SK-N-SH (cell line): ENCODE data around the gene PAF1. TPM values are rescaled to one million over a fixed set of nuclear protein-coding genes. Genes with fewer than 3 reads are reported as not detected.

Source experiments
- CTCF ChIA-PET: fragments of 300-600, 350-600 bp; formaldehyde crosslinking; extraction: SDS; loops from one replicate; lab custom pipeline; 2021; lab: Yijun Ruan, JAX
- POLR2A ChIA-PET: fragments of 350-600 bp; sonication (Branson Sonifier 250); formaldehyde crosslinking; extraction: SDS; loops from one replicate; lab custom pipeline; 2020; ENCODE audit warnings: antibody characterized with exemption, inconsistent platforms; lab: Yijun Ruan, JAX
- DNase-seq: peaks from one replicate; pipeline ENCODE4 v3.0.0; 2012
- H2AFZ ChIP-seq: fragments of 200-600 bp; sonication (generic); 2 replicates; pipeline ENCODE4 v1.8.1; 2016; ENCODE audit warnings: antibody characterized with exemption, mild to moderate bottlenecking, low read depth
- H3F3A ChIP-seq: fragments of 200-600 bp; sonication (generic); replicated peaks from 2 replicates; pipeline ENCODE3; 2016; ENCODE audit warnings: antibody characterized with exemption, mild to moderate bottlenecking; ENCODE audit not compliant: insufficient read depth
- H3K27ac ChIP-seq, 2 experiments: fragments of 200-500 bp in 1 of 2; fragments of 200-600 bp in 1 of 2; sonication (Bioruptor generic) in 1 of 2; sonication (generic), shearing (Covaris generic) in 1 of 2; 2 replicates each; pipeline versions ENCODE4 v1.5.1 to v1.6.1; 2014 to 2016; ENCODE audit warnings: low read depth in 2 of 2, inconsistent platforms in 1 of 2, low read length in 1 of 2, mild to moderate bottlenecking in 1 of 2, mixed read lengths in 1 of 2
- H3K27me3 ChIP-seq: fragments of 200-600 bp; sonication (generic), shearing (Covaris generic); 2 replicates; pipeline ENCODE4 v1.6.1; 2016; ENCODE audit warnings: mixed run types; ENCODE audit not compliant: insufficient read depth
- H3K36me3 ChIP-seq, 2 experiments: fragments of 200-500 bp in 1 of 2; fragments of 200-600 bp in 1 of 2; sonication (Bioruptor generic) in 1 of 2; sonication (generic) in 1 of 2; replicated peaks in 1 of 2; 2 replicates each; pipeline versions ENCODE3 to v1.5.1; 2014 to 2016; ENCODE audit warnings: low read length in 1 of 2, mild to moderate bottlenecking in 1 of 2; ENCODE audit not compliant: insufficient read depth in 2 of 2, control insufficient read depth in 1 of 2
- H3K4me1 ChIP-seq, 2 experiments: fragments of 200-500 bp in 1 of 2; fragments of 200-600 bp in 1 of 2; sonication (Bioruptor generic) in 1 of 2; sonication (generic), shearing (Covaris generic) in 1 of 2; 2 replicates each; pipeline versions ENCODE4 v1.5.1 to v1.6.1; 2014 to 2016; ENCODE audit warnings: low read depth in 1 of 2, low read length in 1 of 2, mixed run types in 1 of 2; ENCODE audit not compliant: insufficient read depth in 2 of 2, control insufficient read depth in 1 of 2
- H3K4me2 ChIP-seq: fragments of 200-600 bp; sonication (generic), shearing (Covaris generic); 2 replicates; pipeline ENCODE4 v1.6.1; 2017; ENCODE audit warnings: mixed run types
- H3K4me3 ChIP-seq, 2 experiments: fragments of 200-500 bp in 1 of 2; fragments of 200-600 bp in 1 of 2; sonication (Bioruptor generic) in 1 of 2; sonication (generic), shearing (Covaris generic) in 1 of 2; 2 replicates each; pipeline versions ENCODE4 v1.5.1 to v1.8.1; 2014 to 2016; ENCODE audit warnings: low read depth in 2 of 2, inconsistent platforms in 1 of 2, low read length in 1 of 2, mild to moderate bottlenecking in 1 of 2, mixed read lengths in 1 of 2, moderate library complexity in 1 of 2
- H3K79me2 ChIP-seq: fragments of 200-600 bp; sonication (generic); 2 replicates; pipeline ENCODE4 v1.8.1; 2017; ENCODE audit warnings: mild to moderate bottlenecking; ENCODE audit not compliant: insufficient read depth
- H3K9ac ChIP-seq: fragments of 200-600 bp; sonication (generic); 2 replicates; pipeline ENCODE4 v1.6.1; 2017; ENCODE audit warnings: mixed run types
- H3K9me2 ChIP-seq: fragments of 200-600 bp; sonication (generic); 2 replicates; pipeline ENCODE4 v1.6.1; 2017; ENCODE audit warnings: mixed run types
- H3K9me3 ChIP-seq: fragments of 200-600 bp; sonication (generic); 2 replicates; pipeline ENCODE4 v1.6.1; 2017; ENCODE audit warnings: mixed run types, mild to moderate bottlenecking, moderate library complexity
- H4K20me1 ChIP-seq: fragments of 200-600 bp; sonication (generic); 2 replicates; pipeline ENCODE4 v1.6.1; 2017; ENCODE audit warnings: mild to moderate bottlenecking, mixed run types; ENCODE audit not compliant: insufficient read depth
- FOSL2 ChIP-seq: IDR thresholded peaks from 2 replicates; pipeline ENCODE4 v1.4.0; 2012; ENCODE audit warnings: low read depth, mild to moderate bottlenecking, moderate library complexity, borderline replicate concordance
- FOXJ3 ChIP-seq: sonication (generic); formaldehyde crosslinking; IDR thresholded peaks from 2 replicates; pipeline ENCODE4 v1.5.1; 2020; ENCODE audit warnings: mild to moderate bottlenecking, missing genetic modification reagents
- FOXM1 ChIP-seq: IDR thresholded peaks from 2 replicates; pipeline ENCODE4 v1.4.0; 2012; ENCODE audit warnings: low read depth, mild to moderate bottlenecking
- JUND ChIP-seq: IDR thresholded peaks from 2 replicates; pipeline ENCODE4 v1.4.0; 2012
- MEF2A ChIP-seq: IDR thresholded peaks from 2 replicates; pipeline ENCODE4 v1.4.0; 2012; ENCODE audit warnings: low read depth, borderline replicate concordance
- NRF1 ChIP-seq: IDR thresholded peaks from 2 replicates; pipeline ENCODE4 v1.6.1; 2012; ENCODE audit warnings: low read depth, mild to moderate bottlenecking, low read length
- RAD21 ChIP-seq: IDR thresholded peaks from 2 replicates; pipeline ENCODE4 v1.6.1; 2012; ENCODE audit warnings: mild to moderate bottlenecking, low read length
- RFX5 ChIP-seq: IDR thresholded peaks from 2 replicates; pipeline ENCODE4 v1.6.1; 2012; ENCODE audit warnings: mild to moderate bottlenecking, improper control_type of control experiment, low read length
- RXRA ChIP-seq: IDR thresholded peaks from 2 replicates; pipeline ENCODE4 v1.4.0; 2012; ENCODE audit warnings: low read depth, mild to moderate bottlenecking, borderline replicate concordance
- SIN3A ChIP-seq: IDR thresholded peaks from 2 replicates; pipeline ENCODE4 v1.6.1; 2012; ENCODE audit warnings: low read depth, mild to moderate bottlenecking, low read length, moderate library complexity, borderline replicate concordance
- SMC3 ChIP-seq: IDR thresholded peaks from 2 replicates; pipeline ENCODE4 v1.6.1; 2012; ENCODE audit warnings: low read depth, low read length, improper control_type of control experiment
- TCF12 ChIP-seq: IDR thresholded peaks from 2 replicates; pipeline ENCODE4 v1.4.0; 2012
- TEAD4 ChIP-seq: IDR thresholded peaks from 2 replicates; pipeline ENCODE4 v1.4.0; 2012; ENCODE audit warnings: mild to moderate bottlenecking, borderline replicate concordance; ENCODE audit not compliant: insufficient read depth
- YY1 ChIP-seq: IDR thresholded peaks from 2 replicates; pipeline ENCODE4 v1.4.0; 2012; ENCODE audit warnings: low read depth, mild to moderate bottlenecking
- WGBS: methylation state at CpG from one replicate; pipeline ENCODE4 v1.1.6; 2017; ENCODE audit warnings: low lambda C conversion rate; 5-methylcytosine and 5-hydroxymethylcytosine counted together
- polyA plus RNA-seq, 3 experiments: library from polyadenylated mRNA; depleted of rRNA; stranded (reverse); fragments of >200 nt; gene quantifications; 2 replicates each; pipeline ENCODE4 v1.2.3, GENCODE V29; 2012
- TF ChIP-seq, protein P1 (sequence below): IDR thresholded peaks from 2 replicates; pipeline ENCODE4 v1.4.0; 2012; ENCODE audit warnings: low read depth, borderline replicate concordance
- TF ChIP-seq, protein P2 (sequence below): fragments of 150-350 bp; IDR thresholded peaks from 2 replicates; pipeline ENCODE4 v1.6.1; 2016; ENCODE audit warnings: mild to moderate bottlenecking, low read depth, low read length
- TF ChIP-seq, protein P3 (sequence below): IDR thresholded peaks from 2 replicates; pipeline ENCODE4 v1.6.1; 2012; ENCODE audit warnings: mild to moderate bottlenecking, low read depth, low read length, moderate library complexity

The PAF1 gene
- polyA plus RNA-seq, 1 of the 3 experiments (the other 2 are of a cell fraction), result 65.3 TPM

DNA sequence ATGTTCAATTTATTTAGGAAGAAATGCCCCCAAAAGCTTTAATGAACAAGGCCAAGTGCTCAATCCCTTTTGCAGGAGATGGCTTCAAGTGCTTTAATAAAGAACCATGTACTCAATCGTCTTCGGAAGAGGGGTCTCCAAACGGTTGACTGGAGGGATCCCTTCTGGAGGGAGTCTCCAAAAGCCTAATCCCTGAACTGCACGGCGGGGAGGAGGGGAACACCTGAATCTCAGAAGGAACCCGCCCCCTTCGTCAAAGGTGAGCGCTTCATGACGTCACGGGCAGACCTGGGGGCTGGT is 505 bp downstream of the PAF1 start (continued):
- TF ChIP-seq, protein P1, sequence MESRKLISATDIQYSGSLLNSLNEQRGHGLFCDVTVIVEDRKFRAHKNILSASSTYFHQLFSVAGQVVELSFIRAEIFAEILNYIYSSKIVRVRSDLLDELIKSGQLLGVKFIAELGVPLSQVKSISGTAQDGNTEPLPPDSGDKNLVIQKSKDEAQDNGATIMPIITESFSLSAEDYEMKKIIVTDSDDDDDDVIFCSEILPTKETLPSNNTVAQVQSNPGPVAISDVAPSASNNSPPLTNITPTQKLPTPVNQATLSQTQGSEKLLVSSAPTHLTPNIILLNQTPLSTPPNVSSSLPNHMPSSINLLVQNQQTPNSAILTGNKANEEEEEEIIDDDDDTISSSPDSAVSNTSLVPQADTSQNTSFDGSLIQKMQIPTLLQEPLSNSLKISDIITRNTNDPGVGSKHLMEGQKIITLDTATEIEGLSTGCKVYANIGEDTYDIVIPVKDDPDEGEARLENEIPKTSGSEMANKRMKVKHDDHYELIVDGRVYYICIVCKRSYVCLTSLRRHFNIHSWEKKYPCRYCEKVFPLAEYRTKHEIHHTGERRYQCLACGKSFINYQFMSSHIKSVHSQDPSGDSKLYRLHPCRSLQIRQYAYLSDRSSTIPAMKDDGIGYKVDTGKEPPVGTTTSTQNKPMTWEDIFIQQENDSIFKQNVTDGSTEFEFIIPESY, result no peak
- TF ChIP-seq MEF2A (no peak), RXRA (no peak), FOSL2 (no peak)

DNA sequence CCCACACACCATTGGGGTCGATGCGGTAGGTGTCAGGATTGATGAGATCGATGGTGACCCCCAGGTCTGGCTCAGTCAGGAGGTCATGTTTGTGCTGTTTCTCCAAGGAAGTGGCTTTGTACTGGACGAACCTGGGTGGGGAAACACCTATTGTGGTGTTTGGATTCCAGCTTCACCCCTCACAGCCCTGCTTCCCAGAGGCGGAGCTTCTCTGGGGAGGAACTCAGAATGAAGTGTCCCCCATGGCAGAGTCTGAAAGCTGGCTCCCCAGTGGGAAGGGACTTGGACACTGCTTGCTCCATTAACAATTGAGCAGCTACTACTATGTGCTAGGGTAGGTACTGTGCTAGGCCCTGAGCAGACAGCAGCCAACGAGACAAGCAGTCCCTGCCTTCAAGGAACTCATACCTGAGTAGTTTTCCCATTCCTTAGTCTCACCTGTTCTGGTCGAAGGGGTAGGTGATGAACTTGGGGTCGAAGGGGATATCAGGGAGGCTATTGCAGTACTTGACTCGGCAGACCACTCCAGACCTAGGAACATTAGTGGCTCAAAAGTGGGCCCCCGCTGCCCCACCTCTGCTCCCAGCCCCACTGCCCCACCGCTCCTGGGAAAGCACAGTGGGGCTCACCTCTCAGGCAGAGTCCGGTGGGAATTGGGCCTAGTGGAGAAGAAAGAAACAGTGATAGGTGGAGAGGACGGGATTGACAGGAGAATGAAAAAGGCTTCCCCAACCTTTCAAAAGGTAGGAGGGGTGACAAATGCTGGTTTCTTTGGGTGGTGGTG is 1.1 kb downstream of the PAF1 start:
- no peaks in the 10 kb centered on the region for H3K9me2 ChIP-seq
- no peak for DNase-seq
- H3F3A ChIP-seq, result peaks cover 11% of the 10 kb centered on the region
- H3K27me3 ChIP-seq, result no peaks in the 10 kb centered on the region
- peaks cover 49% of the 10 kb centered on the region for H3K79me2 ChIP-seq
- H3K4me3 ChIP-seq, result peak overlapping the region; percentile 96 to 98
- no peak for TF ChIP-seq SIN3A
- no peak for TF ChIP-seq RFX5
- TF ChIP-seq, protein P2, sequence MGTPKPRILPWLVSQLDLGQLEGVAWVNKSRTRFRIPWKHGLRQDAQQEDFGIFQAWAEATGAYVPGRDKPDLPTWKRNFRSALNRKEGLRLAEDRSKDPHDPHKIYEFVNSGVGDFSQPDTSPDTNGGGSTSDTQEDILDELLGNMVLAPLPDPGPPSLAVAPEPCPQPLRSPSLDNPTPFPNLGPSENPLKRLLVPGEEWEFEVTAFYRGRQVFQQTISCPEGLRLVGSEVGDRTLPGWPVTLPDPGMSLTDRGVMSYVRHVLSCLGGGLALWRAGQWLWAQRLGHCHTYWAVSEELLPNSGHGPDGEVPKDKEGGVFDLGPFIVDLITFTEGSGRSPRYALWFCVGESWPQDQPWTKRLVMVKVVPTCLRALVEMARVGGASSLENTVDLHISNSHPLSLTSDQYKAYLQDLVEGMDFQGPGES, result no peak
- TF ChIP-seq SMC3, result no peak
- no peak for TF ChIP-seq JUND
- no peak for TF ChIP-seq FOXM1
- TF ChIP-seq RAD21, result no peak
- no peak for TF ChIP-seq RXRA
- no peak for TF ChIP-seq TEAD4
- TF ChIP-seq YY1, result no peak
- TF ChIP-seq FOXJ3 (CRISPR knock-in tag), result no peak
- TF ChIP-seq NRF1, result no peak
- TF ChIP-seq, protein P1, result no peak
- no peak for TF ChIP-seq TCF12
- TF ChIP-seq, protein P3, sequence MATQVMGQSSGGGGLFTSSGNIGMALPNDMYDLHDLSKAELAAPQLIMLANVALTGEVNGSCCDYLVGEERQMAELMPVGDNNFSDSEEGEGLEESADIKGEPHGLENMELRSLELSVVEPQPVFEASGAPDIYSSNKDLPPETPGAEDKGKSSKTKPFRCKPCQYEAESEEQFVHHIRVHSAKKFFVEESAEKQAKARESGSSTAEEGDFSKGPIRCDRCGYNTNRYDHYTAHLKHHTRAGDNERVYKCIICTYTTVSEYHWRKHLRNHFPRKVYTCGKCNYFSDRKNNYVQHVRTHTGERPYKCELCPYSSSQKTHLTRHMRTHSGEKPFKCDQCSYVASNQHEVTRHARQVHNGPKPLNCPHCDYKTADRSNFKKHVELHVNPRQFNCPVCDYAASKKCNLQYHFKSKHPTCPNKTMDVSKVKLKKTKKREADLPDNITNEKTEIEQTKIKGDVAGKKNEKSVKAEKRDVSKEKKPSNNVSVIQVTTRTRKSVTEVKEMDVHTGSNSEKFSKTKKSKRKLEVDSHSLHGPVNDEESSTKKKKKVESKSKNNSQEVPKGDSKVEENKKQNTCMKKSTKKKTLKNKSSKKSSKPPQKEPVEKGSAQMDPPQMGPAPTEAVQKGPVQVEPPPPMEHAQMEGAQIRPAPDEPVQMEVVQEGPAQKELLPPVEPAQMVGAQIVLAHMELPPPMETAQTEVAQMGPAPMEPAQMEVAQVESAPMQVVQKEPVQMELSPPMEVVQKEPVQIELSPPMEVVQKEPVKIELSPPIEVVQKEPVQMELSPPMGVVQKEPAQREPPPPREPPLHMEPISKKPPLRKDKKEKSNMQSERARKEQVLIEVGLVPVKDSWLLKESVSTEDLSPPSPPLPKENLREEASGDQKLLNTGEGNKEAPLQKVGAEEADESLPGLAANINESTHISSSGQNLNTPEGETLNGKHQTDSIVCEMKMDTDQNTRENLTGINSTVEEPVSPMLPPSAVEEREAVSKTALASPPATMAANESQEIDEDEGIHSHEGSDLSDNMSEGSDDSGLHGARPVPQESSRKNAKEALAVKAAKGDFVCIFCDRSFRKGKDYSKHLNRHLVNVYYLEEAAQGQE, result no peak
- TF ChIP-seq, all 33 proteins: peak for 0
- Histone ChIP-seq H2AFZ (no peak overlapping the region), H3K9me3 (no peaks in the 10 kb centered on the region), H3K27ac (peak overlapping the region; percentile 86 to 97; a peak in 3 of 4 replicates), H3K4me1 (peaks cover 5 to 17% of the 10 kb centered on the region in 2 experiments; a peak in 2 of 4 replicates), H3K9ac (peak overlapping the region; percentile 98), H4K20me1 (no peaks in the 10 kb centered on the region), H3K4me2 (peak overlapping the region; percentile 81), H3K36me3 (peaks cover 31 to 50% of the 10 kb centered on the region in 2 experiments)
- POLR2A ChIA-PET, result no interaction called here
- CTCF ChIA-PET, result interaction anchor here (4.7 kb wide), 1 partner anchor 23 kb away, joined by 53 read pairs; the partner anchor contains the start of gene PLEKHG2
- 56% methylated on average over 12 of the region's 13 CpGs for WGBS
